KMS-11 (cell line): ENCODE results near the gene GNB1.
"Not testable (repeated sequence)": the region's sequence is repeated elsewhere in the genome, so short reads cannot be mapped to it uniquely, and the experiment has no call there.

Source experiments
- H2AFZ ChIP-seq: fragments of 200-600 bp; sonication (generic); 2 replicates; pipeline ENCODE4 v1.6.1; 2016; ENCODE audit warnings: antibody characterized with exemption, mixed run types, low read depth
- H3K27ac ChIP-seq: fragments of 200-600 bp; sonication (generic); 2 replicates; pipeline ENCODE4 v1.6.1; 2016; ENCODE audit warnings: mild to moderate bottlenecking, mixed run types
- H3K27me3 ChIP-seq: fragments of 200-600 bp; sonication (generic); 2 replicates; pipeline ENCODE4 v1.6.1; 2017; ENCODE audit warnings: mild to moderate bottlenecking, low read depth, mixed run types, moderate library complexity; ENCODE audit not compliant: insufficient read depth
- H3K36me3 ChIP-seq: fragments of 200-600 bp; sonication (generic); 2 replicates; pipeline ENCODE4 v1.6.1; 2017; ENCODE audit warnings: mild to moderate bottlenecking, mixed run types; ENCODE audit not compliant: insufficient read depth
- H3K4me1 ChIP-seq: fragments of 200-600 bp; sonication (generic); 2 replicates; pipeline ENCODE4 v1.6.1; 2016; ENCODE audit warnings: mild to moderate bottlenecking, low read depth, mixed run types; ENCODE audit not compliant: poor library complexity, severe bottlenecking
- H3K4me2 ChIP-seq: fragments of 200-600 bp; sonication (generic); 2 replicates; pipeline ENCODE4 v1.7.0; 2016; ENCODE audit warnings: mild to moderate bottlenecking, mixed run types
- H3K4me3 ChIP-seq: fragments of 200-600 bp; sonication (generic); IDR thresholded peaks from 2 replicates; pipeline ENCODE4 v1.6.1; 2017; ENCODE audit warnings: low read depth, low read length, mixed read lengths; ENCODE audit not compliant: insufficient read depth
- H3K79me2 ChIP-seq: fragments of 200-600 bp; sonication (generic); 2 replicates; pipeline ENCODE4 v1.6.1; 2016; ENCODE audit warnings: low read depth, mixed run types; ENCODE audit not compliant: insufficient read depth
- H3K9ac ChIP-seq: fragments of 200-600 bp; sonication (generic); 2 replicates; pipeline ENCODE4 v1.6.1; 2016; ENCODE audit warnings: mild to moderate bottlenecking, mixed run types
- H4K20me1 ChIP-seq: fragments of 200-600 bp; sonication (generic); 2 replicates; pipeline ENCODE4 v1.6.1; 2016; ENCODE audit warnings: mild to moderate bottlenecking, mixed run types; ENCODE audit not compliant: insufficient read depth
- TF ChIP-seq, protein P1 (sequence below): fragments of 200-600 bp; sonication (generic); conservative IDR thresholded peaks from 2 replicates; pipeline ENCODE4 v1.6.1; 2017; ENCODE audit warnings: low read depth, mild to moderate bottlenecking, antibody characterized with exemption, low read length, moderate library complexity, mixed read lengths

The GNB1 gene

DNA sequence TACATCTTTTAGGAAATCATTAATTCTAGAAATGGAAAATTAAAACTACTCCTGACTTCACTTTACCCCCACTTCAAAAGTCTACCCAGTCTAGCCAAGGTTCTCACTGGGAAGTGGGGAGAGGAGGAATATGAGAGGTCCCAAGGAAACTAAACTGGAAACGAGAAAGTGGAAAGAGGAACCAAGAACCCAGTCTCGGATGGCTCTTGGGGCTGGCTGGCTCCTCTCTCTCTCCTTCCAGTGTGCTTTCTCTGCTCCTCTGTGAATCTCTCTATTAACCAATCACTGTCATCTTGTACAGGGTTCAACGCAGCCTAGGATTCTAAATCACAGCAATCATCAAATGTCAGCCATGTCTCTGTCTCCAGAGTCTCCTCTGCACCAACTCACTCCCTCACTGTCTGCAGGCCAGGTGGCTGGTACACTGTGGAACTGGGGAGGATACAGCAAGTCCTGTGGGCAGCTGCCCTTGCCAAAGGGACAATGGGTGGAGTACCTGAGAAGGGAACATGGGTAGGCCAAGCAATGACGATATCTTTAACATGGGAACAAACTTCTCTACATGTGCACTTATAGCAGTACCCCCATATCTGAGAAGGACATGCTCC lies 33.7 kb downstream of the GNB1 start:
- no peaks in the 10 kb centered on the region for H3K27me3 ChIP-seq
- peaks cover 21% of the 10 kb centered on the region for H3K4me1 ChIP-seq
- H3K9ac ChIP-seq = no peak overlapping the region
- peaks cover 100% of the 10 kb centered on the region for H3K79me2 ChIP-seq
- H4K20me1 ChIP-seq = peaks cover 39% of the 10 kb centered on the region
- no peak overlapping the region for H3K4me2 ChIP-seq
- no peak overlapping the region for H3K4me3 ChIP-seq
- H2AFZ ChIP-seq = no peak overlapping the region
- no peaks in the 10 kb centered on the region for H3K36me3 ChIP-seq
- no peak overlapping the region; the same call in 1 of the 2 replicates for H3K27ac ChIP-seq
- TF ChIP-seq, protein P1, sequence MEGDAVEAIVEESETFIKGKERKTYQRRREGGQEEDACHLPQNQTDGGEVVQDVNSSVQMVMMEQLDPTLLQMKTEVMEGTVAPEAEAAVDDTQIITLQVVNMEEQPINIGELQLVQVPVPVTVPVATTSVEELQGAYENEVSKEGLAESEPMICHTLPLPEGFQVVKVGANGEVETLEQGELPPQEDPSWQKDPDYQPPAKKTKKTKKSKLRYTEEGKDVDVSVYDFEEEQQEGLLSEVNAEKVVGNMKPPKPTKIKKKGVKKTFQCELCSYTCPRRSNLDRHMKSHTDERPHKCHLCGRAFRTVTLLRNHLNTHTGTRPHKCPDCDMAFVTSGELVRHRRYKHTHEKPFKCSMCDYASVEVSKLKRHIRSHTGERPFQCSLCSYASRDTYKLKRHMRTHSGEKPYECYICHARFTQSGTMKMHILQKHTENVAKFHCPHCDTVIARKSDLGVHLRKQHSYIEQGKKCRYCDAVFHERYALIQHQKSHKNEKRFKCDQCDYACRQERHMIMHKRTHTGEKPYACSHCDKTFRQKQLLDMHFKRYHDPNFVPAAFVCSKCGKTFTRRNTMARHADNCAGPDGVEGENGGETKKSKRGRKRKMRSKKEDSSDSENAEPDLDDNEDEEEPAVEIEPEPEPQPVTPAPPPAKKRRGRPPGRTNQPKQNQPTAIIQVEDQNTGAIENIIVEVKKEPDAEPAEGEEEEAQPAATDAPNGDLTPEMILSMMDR = no peak

DNA sequence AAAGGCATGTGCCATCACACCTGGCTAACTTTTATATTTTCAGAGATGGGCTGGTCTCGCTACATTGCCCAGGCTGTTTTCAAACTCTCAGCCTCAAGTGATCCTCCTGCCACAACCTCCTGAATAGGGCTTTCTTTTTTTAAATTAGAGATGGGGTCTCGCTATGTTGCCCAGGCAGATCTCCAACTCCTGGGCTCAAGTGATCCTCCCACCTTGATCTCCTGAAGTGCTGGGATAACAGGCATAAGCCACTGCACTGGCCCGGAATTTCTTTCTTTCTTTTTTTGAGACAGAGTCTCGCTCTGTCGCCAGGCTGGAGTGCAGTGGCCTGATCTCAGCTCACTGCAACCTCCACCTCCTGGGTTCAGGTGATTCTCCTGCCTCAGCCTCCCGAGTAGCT lies 34.7 kb downstream of the GNB1 start:
- not testable (repeated sequence) for H3K4me3 ChIP-seq, H3K9ac ChIP-seq, H3K36me3 ChIP-seq, H3K27me3 ChIP-seq, H3K27ac ChIP-seq, H2AFZ ChIP-seq, H3K4me2 ChIP-seq
- Histone ChIP-seq H4K20me1 (peaks cover 32% of the 10 kb centered on the region), H3K79me2 (peaks cover 99% of the 10 kb centered on the region), H3K4me1 (peaks cover 21% of the 10 kb centered on the region)

DNA sequence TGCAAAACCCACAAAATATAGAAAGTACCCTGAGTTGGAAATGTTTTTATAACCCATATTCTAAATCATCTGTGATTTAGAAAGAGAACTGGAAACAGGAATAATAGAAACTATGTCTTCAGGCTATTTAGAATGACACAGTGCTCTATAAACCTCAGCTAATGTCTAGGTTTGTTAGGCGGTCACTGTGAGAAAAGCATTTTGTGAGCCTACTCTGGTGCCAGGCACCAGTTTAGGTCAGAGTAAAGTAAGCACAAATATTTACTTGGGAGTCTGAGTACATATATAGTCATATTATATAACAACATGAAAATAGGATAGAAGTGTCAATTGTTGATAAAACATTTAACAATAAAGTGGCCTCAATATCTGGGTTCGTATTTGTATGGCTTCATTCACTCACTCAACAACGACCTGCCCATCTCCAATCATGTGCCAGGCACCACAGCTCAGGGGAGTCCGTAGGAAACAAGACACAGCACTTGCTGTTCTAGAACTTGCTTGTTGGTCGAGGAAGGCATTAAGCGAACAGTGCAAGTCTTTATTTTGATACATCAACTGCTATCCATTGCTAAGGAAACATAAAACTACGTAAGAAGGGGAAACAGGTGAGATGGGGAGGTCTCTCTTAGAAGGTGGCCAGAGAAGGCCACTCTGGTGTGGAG lies 37.2 kb downstream of the GNB1 start:
- Histone ChIP-seq H3K4me1 (peaks cover 14% of the 10 kb centered on the region), H3K27me3 (no peaks in the 10 kb centered on the region), H3K9ac (no peak overlapping the region), H3K79me2 (peaks cover 99% of the 10 kb centered on the region), H2AFZ (no peak overlapping the region), H4K20me1 (peaks cover 36% of the 10 kb centered on the region), H3K27ac (no peak overlapping the region), H3K4me2 (no peak overlapping the region), H3K4me3 (no peak overlapping the region), H3K36me3 (no peaks in the 10 kb centered on the region; the same call in 1 of the 2 replicates)
- TF ChIP-seq, protein P1 = no peak

DNA sequence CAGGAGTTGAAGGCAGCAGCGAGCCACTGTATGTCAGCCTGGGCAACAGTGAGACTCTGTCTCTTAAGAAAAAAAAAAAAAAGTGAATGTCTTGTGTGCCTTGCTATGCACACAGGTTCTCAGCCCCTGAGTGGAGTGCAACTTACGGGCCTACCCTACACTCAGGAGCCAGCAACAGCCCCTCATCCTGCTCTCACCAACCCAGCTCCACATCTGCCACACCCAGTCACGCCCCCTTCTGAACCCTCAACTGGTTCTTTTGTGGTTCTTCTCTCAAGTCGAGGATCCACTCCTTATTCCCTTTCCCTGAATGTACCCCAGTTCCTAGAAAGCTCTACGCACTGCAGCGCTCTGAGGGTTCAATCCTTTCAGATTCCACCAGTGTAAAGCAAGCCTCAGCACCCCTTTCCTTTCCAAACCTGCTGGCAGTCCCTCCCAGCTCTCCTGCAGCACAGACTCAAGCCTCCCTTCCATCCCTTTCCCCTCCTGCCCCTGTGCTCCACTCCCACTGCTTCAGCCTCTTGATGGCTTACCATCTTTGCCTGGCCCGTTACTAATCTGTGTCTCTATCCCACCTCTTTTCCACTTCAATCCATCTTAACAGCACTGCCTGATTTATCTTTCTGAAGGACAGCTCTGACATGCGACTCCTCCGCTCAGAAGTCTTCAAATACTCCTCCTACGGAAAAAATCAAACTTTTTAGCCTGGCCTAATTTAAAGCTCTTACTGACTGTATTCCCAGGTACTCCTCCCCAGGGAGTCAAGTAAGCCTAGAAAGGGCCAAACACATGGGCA lies 38.1 kb downstream of the GNB1 start:
- H2AFZ ChIP-seq = no peak overlapping the region
- no peak overlapping the region for H3K27ac ChIP-seq
- TF ChIP-seq, protein P1 = no peak
- no peak overlapping the region for H3K4me3 ChIP-seq
- H4K20me1 ChIP-seq = peaks cover 27% of the 10 kb centered on the region
- H3K79me2 ChIP-seq = peaks cover 99% of the 10 kb centered on the region
- no peak overlapping the region for H3K9ac ChIP-seq
- peaks cover 11% of the 10 kb centered on the region for H3K4me1 ChIP-seq
- no peak overlapping the region for H3K4me2 ChIP-seq
- no peaks in the 10 kb centered on the region; the same call in 1 of the 2 replicates for H3K36me3 ChIP-seq
- H3K27me3 ChIP-seq = no peaks in the 10 kb centered on the region
